Neural progenitor cell (in vitro differentiated cells): ENCODE results near the gene GAS1. TPM values are rescaled to one million over a fixed set of nuclear protein-coding genes. Genes with fewer than 3 reads are reported as not detected.

Experiments used
- DNase-seq: peaks from one replicate; pipeline ENCODE4 v3.0.0-alpha.2; 2016; ENCODE audit warnings: low spot score
- H2AFZ ChIP-seq: fragments of 200-600 bp; sonication (generic); replicated peaks from 2 replicates; pipeline ENCODE4 v1.6.1; 2016; ENCODE audit warnings: antibody characterized with exemption
- H3F3A ChIP-seq: fragments of 200-600 bp; sonication (generic); 2 replicates; pipeline ENCODE4 v1.6.1; 2016; ENCODE audit warnings: antibody characterized with exemption, low read depth
- H3K27ac ChIP-seq: fragments of 200-600 bp; sonication (generic); 2 replicates; pipeline ENCODE4 v1.5.1; 2016; ENCODE audit warnings: mild to moderate bottlenecking
- H3K27me3 ChIP-seq: fragments of 200-600 bp; sonication (generic); 2 replicates; pipeline ENCODE4 v1.6.1; 2016; ENCODE audit warnings: mild to moderate bottlenecking, moderate library complexity
- H3K36me3 ChIP-seq: fragments of 200-600 bp; sonication (generic); 2 replicates; pipeline ENCODE4 v1.5.1; 2016
- H3K4me1 ChIP-seq: fragments of 200-600 bp; sonication (generic); 2 replicates; pipeline ENCODE4 v1.6.1; 2016; ENCODE audit warnings: mixed run types
- H3K4me2 ChIP-seq: fragments of 200-600 bp; sonication (generic); 2 replicates; pipeline ENCODE4 v1.6.1; 2016
- H3K4me3 ChIP-seq: fragments of 200-600 bp; sonication (generic); 2 replicates; pipeline ENCODE4 v1.5.1; 2016
- H3K79me2 ChIP-seq: fragments of 200-600 bp; sonication (generic); 2 replicates; pipeline ENCODE4 v1.6.1; 2016; ENCODE audit warnings: low read depth
- H3K9ac ChIP-seq: fragments of 200-600 bp; sonication (generic); 2 replicates; pipeline ENCODE4 v1.6.1; 2016
- H3K9me3 ChIP-seq: fragments of 200-600 bp; sonication (generic); 2 replicates; pipeline ENCODE4 v1.5.1; 2016; ENCODE audit warnings: low read depth
- H4K20me1 ChIP-seq: fragments of 200-600 bp; sonication (generic); 2 replicates; pipeline ENCODE4 v1.6.1; 2016; ENCODE audit warnings: low read depth
- H3K27ac Mint-ChIP-seq: 3 replicates; pipeline ENCODE4 v1.8.0; 2021; ENCODE audit warnings: mixed read lengths
- H3K27me3 Mint-ChIP-seq: 2 replicates; pipeline ENCODE4 v1.8.0; 2022; ENCODE audit warnings: low read depth, mild to moderate bottlenecking, inconsistent platforms, moderate library complexity, mixed read lengths; ENCODE audit not compliant: insufficient read depth
- H3K36me3 Mint-ChIP-seq: 3 replicates; pipeline ENCODE4 v1.8.0; 2021; ENCODE audit warnings: mixed read lengths
- H3K4me1 Mint-ChIP-seq: 3 replicates; pipeline ENCODE4 v1.8.0; 2021; ENCODE audit warnings: mixed read lengths
- H3K4me3 Mint-ChIP-seq: 3 replicates; pipeline ENCODE4 v1.8.0; 2021; ENCODE audit warnings: mild to moderate bottlenecking, moderate library complexity, mixed read lengths
- H3K9me3 Mint-ChIP-seq: 3 replicates; pipeline ENCODE4 v1.8.0; 2020; ENCODE audit warnings: mixed read lengths
- EZH2 ChIP-seq: fragments of 200-600 bp; sonication (generic); IDR thresholded peaks from 2 replicates; pipeline ENCODE4 v1.6.1; 2017; ENCODE audit warnings: antibody characterized with exemption, mild to moderate bottlenecking, moderate library complexity
- EZH2phosphoT487 ChIP-seq: fragments of 200-600 bp; sonication (generic); IDR thresholded peaks from 2 replicates; pipeline ENCODE4 v1.6.1; 2017; ENCODE audit warnings: antibody characterized with exemption
- total RNA-seq: library from RNA; depleted of rRNA; stranded (reverse); fragments of >200 nt; gene quantifications from 2 replicates; pipeline ENCODE4 v1.2.3, GENCODE V29; 2015; ENCODE audit warnings: low replicate concordance
- TF ChIP-seq, protein P1 (sequence below): fragments of 200-600 bp; sonication (generic); IDR thresholded peaks from 2 replicates; pipeline ENCODE4 v1.5.1; 2017; ENCODE audit warnings: antibody characterized with exemption, mild to moderate bottlenecking

GAS1 gene
- total RNA-seq, 1 donor from 2014 or later: 68.1 TPM

DNA sequence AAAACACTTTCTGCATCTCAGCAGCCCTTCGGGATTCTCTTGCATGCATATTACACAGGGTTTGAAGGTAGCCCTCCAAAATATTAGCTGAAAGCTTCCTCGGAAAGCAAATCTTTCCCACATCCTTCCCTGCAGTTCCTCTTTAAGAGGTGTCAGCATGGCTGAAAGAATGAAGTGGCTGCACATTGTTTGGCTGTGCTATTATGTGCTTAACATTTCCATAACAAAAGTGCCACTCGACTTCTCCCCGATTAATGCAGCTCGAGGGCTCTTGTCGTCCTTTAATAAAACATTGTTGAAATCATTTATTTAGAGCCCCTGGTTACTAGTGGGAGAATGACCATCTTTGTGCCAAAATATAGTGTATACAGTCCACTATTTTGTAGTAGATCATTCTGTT, 6.5 kb downstream of the GAS1 start:
- no peaks in the 10 kb centered on the region for H3K9me3 ChIP-seq
- H4K20me1 ChIP-seq: peaks cover 26% of the 10 kb centered on the region
- Mint-ChIP-seq H3K36me3 (peaks cover 8% of the 10 kb centered on the region), H3K4me1 (peaks cover 59% of the 10 kb centered on the region), H3K9me3 (peaks cover 8% of the 10 kb centered on the region), H3K27me3 (peaks cover 10% of the 10 kb centered on the region), H3K27ac (peak overlapping the region; percentile 97), H3K4me3 (peak overlapping the region; percentile 24)
- H3K4me3 ChIP-seq: peak overlapping the region; percentile 29
- peak overlapping the region; percentile 48 for H3K27ac ChIP-seq
- peak overlapping the region; percentile 98 for H3K4me2 ChIP-seq
- DNase-seq: peak; percentile 80
- no peak overlapping the region for H2AFZ ChIP-seq
- H3K36me3 ChIP-seq: peaks cover 5% of the 10 kb centered on the region
- TF ChIP-seq EZH2phosphoT487: no peak
- no peak for TF ChIP-seq EZH2
- TF ChIP-seq, protein P1, sequence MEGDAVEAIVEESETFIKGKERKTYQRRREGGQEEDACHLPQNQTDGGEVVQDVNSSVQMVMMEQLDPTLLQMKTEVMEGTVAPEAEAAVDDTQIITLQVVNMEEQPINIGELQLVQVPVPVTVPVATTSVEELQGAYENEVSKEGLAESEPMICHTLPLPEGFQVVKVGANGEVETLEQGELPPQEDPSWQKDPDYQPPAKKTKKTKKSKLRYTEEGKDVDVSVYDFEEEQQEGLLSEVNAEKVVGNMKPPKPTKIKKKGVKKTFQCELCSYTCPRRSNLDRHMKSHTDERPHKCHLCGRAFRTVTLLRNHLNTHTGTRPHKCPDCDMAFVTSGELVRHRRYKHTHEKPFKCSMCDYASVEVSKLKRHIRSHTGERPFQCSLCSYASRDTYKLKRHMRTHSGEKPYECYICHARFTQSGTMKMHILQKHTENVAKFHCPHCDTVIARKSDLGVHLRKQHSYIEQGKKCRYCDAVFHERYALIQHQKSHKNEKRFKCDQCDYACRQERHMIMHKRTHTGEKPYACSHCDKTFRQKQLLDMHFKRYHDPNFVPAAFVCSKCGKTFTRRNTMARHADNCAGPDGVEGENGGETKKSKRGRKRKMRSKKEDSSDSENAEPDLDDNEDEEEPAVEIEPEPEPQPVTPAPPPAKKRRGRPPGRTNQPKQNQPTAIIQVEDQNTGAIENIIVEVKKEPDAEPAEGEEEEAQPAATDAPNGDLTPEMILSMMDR: no peak
- peaks cover 27% of the 10 kb centered on the region for H3K79me2 ChIP-seq
- H3K4me1 ChIP-seq: peaks cover 51% of the 10 kb centered on the region
- H3K9ac ChIP-seq: no peak overlapping the region
- H3F3A ChIP-seq: peaks cover 46% of the 10 kb centered on the region
- H3K27me3 ChIP-seq: no peaks in the 10 kb centered on the region

DNA sequence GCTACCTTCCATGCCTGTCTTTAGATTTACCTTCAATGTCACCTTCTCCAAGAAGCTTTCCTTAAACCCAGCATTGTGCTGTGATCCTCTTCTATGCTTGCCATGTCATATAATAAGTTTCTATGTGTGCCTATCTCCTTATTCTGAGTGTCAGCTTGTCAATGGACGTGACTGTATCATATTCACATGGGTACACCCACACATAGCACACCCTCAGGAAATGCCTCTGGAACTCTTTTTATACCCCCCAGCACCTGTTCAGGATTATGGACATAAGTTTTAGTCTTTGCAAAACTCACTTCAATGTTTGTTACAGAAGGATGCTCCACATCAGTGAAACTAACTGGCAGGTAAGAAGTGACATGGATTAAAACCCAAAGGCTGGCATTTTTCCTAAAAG, 7.4 kb downstream of the GAS1 start:
- TF ChIP-seq, protein P1: no peak
- no peak for TF ChIP-seq EZH2
- no peak for TF ChIP-seq EZH2phosphoT487
- no peak overlapping the region for H3K9ac ChIP-seq
- peaks cover 57% of the 10 kb centered on the region for H3K4me1 Mint-ChIP-seq
- H3K36me3 Mint-ChIP-seq: peaks cover 3% of the 10 kb centered on the region
- no peak overlapping the region for H3K4me3 Mint-ChIP-seq
- H3K27me3 ChIP-seq: no peaks in the 10 kb centered on the region
- peak overlapping the region; percentile 85 for H3K27ac Mint-ChIP-seq
- H3K4me3 ChIP-seq: no peak overlapping the region
- H3K27me3 Mint-ChIP-seq: peaks cover 10% of the 10 kb centered on the region
- no peaks in the 10 kb centered on the region for H3K9me3 ChIP-seq
- no peak overlapping the region for H3K27ac ChIP-seq
- peak overlapping the region; percentile 98 for H3K4me2 ChIP-seq
- H3K36me3 ChIP-seq: peaks cover 5% of the 10 kb centered on the region
- H3F3A ChIP-seq: peaks cover 39% of the 10 kb centered on the region
- peaks cover 51% of the 10 kb centered on the region for H3K4me1 ChIP-seq
- peaks cover 7% of the 10 kb centered on the region for H3K9me3 Mint-ChIP-seq
- peaks cover 19% of the 10 kb centered on the region for H3K79me2 ChIP-seq
- H4K20me1 ChIP-seq: peaks cover 18% of the 10 kb centered on the region
- DNase-seq: no peak
- no peak overlapping the region for H2AFZ ChIP-seq

DNA sequence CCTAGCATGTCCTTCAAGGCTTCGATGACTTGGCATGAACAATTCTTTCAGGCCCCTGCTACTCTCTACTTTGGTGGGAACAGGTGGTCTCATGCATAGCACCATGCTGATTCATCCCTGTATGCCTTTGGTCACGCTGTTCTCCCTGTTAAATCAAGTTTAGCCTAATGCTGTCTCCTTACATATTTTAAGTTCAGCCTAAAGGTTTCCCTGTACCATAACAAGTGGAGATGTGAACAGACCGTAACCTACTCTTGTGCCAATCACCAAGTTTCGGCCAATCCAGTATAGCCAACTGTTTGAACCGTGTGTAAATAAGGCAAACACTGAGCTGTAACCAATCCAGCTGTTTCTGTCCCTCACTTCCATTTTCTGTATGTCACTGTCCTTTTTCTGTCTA, 8.0 kb downstream of the GAS1 start:
- Histone ChIP-seq H3K27ac (no peak overlapping the region), H3K79me2 (peaks cover 13% of the 10 kb centered on the region), H3K4me3 (no peak overlapping the region), H3K9ac (no peak overlapping the region), H3K27me3 (no peaks in the 10 kb centered on the region), H3K36me3 (peaks cover 3% of the 10 kb centered on the region), H3F3A (peaks cover 37% of the 10 kb centered on the region), H4K20me1 (peaks cover 13% of the 10 kb centered on the region), H3K4me1 (peaks cover 47% of the 10 kb centered on the region), H3K9me3 (peaks cover 2% of the 10 kb centered on the region), H2AFZ (no peak overlapping the region), H3K4me2 (no peak overlapping the region)
- no peak overlapping the region for H3K4me3 Mint-ChIP-seq
- peaks cover 10% of the 10 kb centered on the region for H3K27me3 Mint-ChIP-seq
- H3K9me3 Mint-ChIP-seq: peaks cover 8% of the 10 kb centered on the region
- H3K27ac Mint-ChIP-seq: peak overlapping the region; percentile 85
- DNase-seq: no peak
- peaks cover 57% of the 10 kb centered on the region for H3K4me1 Mint-ChIP-seq
- TF ChIP-seq EZH2phosphoT487 (no peak), EZH2 (no peak)
- TF ChIP-seq, protein P1: no peak
- H3K36me3 Mint-ChIP-seq: no peaks in the 10 kb centered on the region
